PC-3 (cell line): Measurements from ENCODE around the gene SAMD5. TPM values are rescaled to one million over a fixed set of nuclear protein-coding genes. Genes with fewer than 3 reads are reported as not detected.

Experiments
- ATAC-seq: fragments of 200-7000 bp; cut with Tn5 transposase; 2 replicates; pipeline ENCODE4 v1.9.1; 2020; ENCODE audit warnings: mild to moderate bottlenecking, moderate library complexity
- BruUV-seq: library from RNA; stranded (reverse); fragments of 400-500 nt; replicated peaks from 2 replicates; lab custom pipeline; 2021; lab: Mats Ljungman, UMichigan
- CTCF ChIA-PET: fragments of 300-600 bp; sonication (Branson Sonifier 250); formaldehyde crosslinking; loops from one replicate; lab custom pipeline; 2022; ENCODE audit warnings: antibody characterized with exemption; lab: Charles Lee
- POLR2A ChIA-PET: fragments of 300-600 bp; sonication (Branson Sonifier 250); formaldehyde crosslinking; loops from one replicate; lab custom pipeline; 2022; ENCODE audit warnings: antibody characterized with exemption; ENCODE audit not compliant: unreplicated experiment; lab: Charles Lee
- DNase-seq: peaks from one replicate; pipeline ENCODE4 v3.0.0-alpha.2; 2015
- H2AFZ ChIP-seq: fragments of 300-600 bp; sonication (generic); 2 replicates; pipeline ENCODE4 v1.6.0; 2016; ENCODE audit warnings: antibody characterized with exemption, low read length
- H3F3A ChIP-seq: fragments of 300-600 bp; sonication (generic); one replicate; pipeline ENCODE4 v1.6.0; 2017; ENCODE audit warnings: antibody characterized with exemption, low read length, control low read depth, mild to moderate bottlenecking; ENCODE audit not compliant: unreplicated experiment
- H3K27ac ChIP-seq: fragments of 300-600 bp; sonication (generic); 2 replicates; pipeline ENCODE4 v1.5.1; 2016; ENCODE audit warnings: mild to moderate bottlenecking, low read length
- H3K27me3 ChIP-seq: fragments of 300-600 bp; sonication (generic); 2 replicates; pipeline ENCODE4 v1.6.1; 2016; ENCODE audit warnings: low read length, mixed read lengths
- H3K36me3 ChIP-seq: fragments of 300-600 bp; sonication (generic); 2 replicates; pipeline ENCODE4 v1.6.1; 2016; ENCODE audit warnings: low read depth, mixed run types, low read length, mixed read lengths
- H3K4me1 ChIP-seq: fragments of 300-600 bp; sonication (generic); 2 replicates; pipeline ENCODE4 v1.5.1; 2016; ENCODE audit warnings: low read length; ENCODE audit not compliant: insufficient read depth
- H3K4me2 ChIP-seq: fragments of 300-600 bp; sonication (generic); 2 replicates; pipeline ENCODE4 v1.6.0; 2016; ENCODE audit warnings: low read length
- H3K4me3 ChIP-seq: fragments of 300-600 bp; sonication (generic); 2 replicates; pipeline ENCODE4 v1.5.1; 2016; ENCODE audit warnings: mild to moderate bottlenecking, low read length, mixed read lengths
- H3K79me2 ChIP-seq: fragments of 300-600 bp; sonication (generic); 2 replicates; pipeline ENCODE4 v1.6.1; 2017; ENCODE audit warnings: low read length, mixed read lengths
- H3K9ac ChIP-seq: fragments of 300-600 bp; sonication (generic); 2 replicates; pipeline ENCODE4 v1.6.0; 2016; ENCODE audit warnings: mild to moderate bottlenecking, low read length
- H3K9me2 ChIP-seq: fragments of 300-600 bp; sonication (generic); replicated peaks from 2 replicates; pipeline ENCODE4 v1.6.1; 2016; ENCODE audit warnings: mixed run types, low read length, mixed read lengths
- H3K9me3 ChIP-seq: fragments of 300-600 bp; sonication (generic); 2 replicates; pipeline ENCODE4 v1.6.1; 2016; ENCODE audit warnings: low read length, mixed read lengths
- H4K20me1 ChIP-seq: fragments of 300-600 bp; sonication (generic); 2 replicates; pipeline ENCODE4 v1.6.1; 2016; ENCODE audit warnings: low read length, mixed read lengths
- EZH2 ChIP-seq: fragments of 300-600 bp; sonication (generic); IDR thresholded peaks from one replicate; pipeline ENCODE4 v1.6.1; 2017; ENCODE audit warnings: antibody characterized with exemption, mild to moderate bottlenecking, low read length; ENCODE audit not compliant: unreplicated experiment
- EZH2phosphoT487 ChIP-seq: fragments of 300-600 bp; sonication (generic); IDR thresholded peaks from 2 replicates; pipeline ENCODE4 v1.6.1; 2018; ENCODE audit warnings: mild to moderate bottlenecking, antibody characterized with exemption, low read length, borderline replicate concordance
- intact Hi-C: fragments of 100-400 bp; cut with micrococcal nuclease; formaldehyde crosslinking; loops from 2 replicates; pipeline ENCODE4 v1.9.0; 2023
- total RNA-seq: library from RNA; depleted of rRNA; stranded (reverse); fragments of >200 nt; gene quantifications from 2 replicates; pipeline ENCODE4 v1.2.3, GENCODE V29; 2014
- TF ChIP-seq, protein P1 (sequence below): fragments of 300-600 bp; sonication (generic); conservative IDR thresholded peaks from 2 replicates; pipeline ENCODE4 v1.5.1; 2017; ENCODE audit warnings: antibody characterized with exemption, low read depth, mild to moderate bottlenecking, low read length

Gene SAMD5
- total RNA-seq, 1 experiment from 2014 or later, result 1.8 TPM

DNA sequence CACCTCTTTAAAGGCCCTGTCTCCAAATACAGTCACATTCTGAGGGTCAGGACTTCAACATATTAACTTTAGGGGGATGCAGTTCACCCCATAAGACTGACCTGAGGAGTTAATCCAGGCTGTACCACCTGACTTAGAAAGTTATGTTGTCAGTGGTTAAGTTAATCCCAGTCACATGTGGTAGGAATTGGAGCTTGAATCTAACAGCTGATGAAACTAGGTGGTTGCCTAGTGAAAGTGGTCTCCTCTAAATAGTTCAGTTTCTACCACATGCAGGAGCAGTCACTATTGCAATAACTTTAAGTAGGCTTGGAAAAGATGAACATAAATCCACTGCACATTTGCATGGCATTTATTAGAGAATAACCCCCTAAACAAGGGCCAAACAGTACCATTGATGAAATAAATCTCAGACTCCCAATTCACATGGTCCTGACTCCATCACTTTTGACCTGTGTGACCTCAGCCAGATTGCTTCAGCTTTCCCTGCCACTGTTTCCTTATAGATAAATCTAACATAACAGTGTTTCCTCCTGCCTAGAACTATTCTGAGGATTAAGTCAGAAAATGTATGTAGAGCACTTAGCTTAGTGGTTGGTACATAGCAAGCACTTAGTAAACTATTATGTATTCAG lies 20.1 kb downstream of the SAMD5 start:
- H3F3A ChIP-seq, result no peaks in the 10 kb centered on the region
- H4K20me1 ChIP-seq, result no peaks in the 10 kb centered on the region
- no peak overlapping the region for H2AFZ ChIP-seq
- POLR2A ChIA-PET, result no interaction called here
- no peak overlapping the region for H3K4me3 ChIP-seq
- no peaks in the 10 kb centered on the region for H3K9me2 ChIP-seq
- TF ChIP-seq EZH2phosphoT487, result no peak
- TF ChIP-seq, protein P1, sequence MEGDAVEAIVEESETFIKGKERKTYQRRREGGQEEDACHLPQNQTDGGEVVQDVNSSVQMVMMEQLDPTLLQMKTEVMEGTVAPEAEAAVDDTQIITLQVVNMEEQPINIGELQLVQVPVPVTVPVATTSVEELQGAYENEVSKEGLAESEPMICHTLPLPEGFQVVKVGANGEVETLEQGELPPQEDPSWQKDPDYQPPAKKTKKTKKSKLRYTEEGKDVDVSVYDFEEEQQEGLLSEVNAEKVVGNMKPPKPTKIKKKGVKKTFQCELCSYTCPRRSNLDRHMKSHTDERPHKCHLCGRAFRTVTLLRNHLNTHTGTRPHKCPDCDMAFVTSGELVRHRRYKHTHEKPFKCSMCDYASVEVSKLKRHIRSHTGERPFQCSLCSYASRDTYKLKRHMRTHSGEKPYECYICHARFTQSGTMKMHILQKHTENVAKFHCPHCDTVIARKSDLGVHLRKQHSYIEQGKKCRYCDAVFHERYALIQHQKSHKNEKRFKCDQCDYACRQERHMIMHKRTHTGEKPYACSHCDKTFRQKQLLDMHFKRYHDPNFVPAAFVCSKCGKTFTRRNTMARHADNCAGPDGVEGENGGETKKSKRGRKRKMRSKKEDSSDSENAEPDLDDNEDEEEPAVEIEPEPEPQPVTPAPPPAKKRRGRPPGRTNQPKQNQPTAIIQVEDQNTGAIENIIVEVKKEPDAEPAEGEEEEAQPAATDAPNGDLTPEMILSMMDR, result no peak
- TF ChIP-seq EZH2, result no peak
- no peaks in the 10 kb centered on the region for H3K4me1 ChIP-seq
- H3K36me3 ChIP-seq, result no peaks in the 10 kb centered on the region
- BruUV-seq, result no TSS peak
- intact Hi-C loops, result no loop called here
- no peak overlapping the region for H3K4me2 ChIP-seq
- no peaks in the 10 kb centered on the region for H3K27me3 ChIP-seq
- H3K79me2 ChIP-seq, result no peaks in the 10 kb centered on the region
- no peak overlapping the region for H3K9ac ChIP-seq
- no peak for DNase-seq
- H3K27ac ChIP-seq, result no peak overlapping the region
- no peak for ATAC-seq
- CTCF ChIA-PET, result no interaction called here
- H3K9me3 ChIP-seq, result no peaks in the 10 kb centered on the region

DNA sequence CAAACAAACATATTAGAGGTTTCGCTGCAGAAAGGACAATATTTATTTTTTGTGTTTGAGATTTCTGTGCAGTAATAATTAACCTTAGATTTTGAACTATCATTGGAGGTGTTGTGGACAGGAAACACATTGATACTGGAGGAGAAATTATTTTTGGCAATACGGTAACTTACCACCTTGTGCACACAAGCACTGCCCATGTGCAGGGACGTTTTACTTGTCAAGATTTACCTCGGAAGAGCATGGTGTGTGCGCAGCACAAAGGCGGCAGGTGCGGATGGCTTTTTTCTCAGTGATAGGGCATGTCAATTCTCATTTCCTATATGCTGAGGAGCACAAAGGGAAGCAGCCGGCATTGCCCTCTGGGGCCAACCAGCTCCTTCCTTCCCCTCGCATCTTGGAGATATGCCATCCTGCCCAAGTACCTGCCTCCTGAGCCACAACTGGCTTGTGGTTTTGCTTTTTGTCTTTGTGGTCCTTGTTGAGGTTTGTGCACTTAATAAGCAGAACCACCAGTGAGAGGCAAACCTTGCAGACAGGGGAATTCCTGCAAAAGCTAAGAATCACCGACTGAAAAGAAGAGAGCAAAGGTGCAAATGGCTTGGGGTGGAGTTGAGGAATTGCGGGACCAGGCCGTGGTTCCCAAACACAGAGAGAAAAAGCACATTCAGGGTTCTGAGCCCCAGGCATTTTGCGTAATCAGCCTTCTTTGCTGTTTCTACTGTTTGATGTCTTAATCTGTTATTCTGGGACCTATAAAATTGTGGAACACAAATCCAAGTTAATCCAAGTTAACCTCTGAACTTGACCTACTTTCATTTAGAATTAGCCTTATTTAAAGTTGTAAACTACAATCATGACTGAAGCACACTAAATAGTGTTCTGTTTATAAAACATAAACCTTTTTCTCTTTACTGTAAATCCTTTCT lies 21.9 kb downstream of the SAMD5 start:
- Histone ChIP-seq H3K36me3 (no peaks in the 10 kb centered on the region), H3K9me3 (no peaks in the 10 kb centered on the region), H3K27ac (no peak overlapping the region), H4K20me1 (no peaks in the 10 kb centered on the region), H3K4me3 (no peak overlapping the region), H3K4me1 (no peaks in the 10 kb centered on the region), H3K4me2 (no peak overlapping the region), H2AFZ (no peak overlapping the region), H3K27me3 (no peaks in the 10 kb centered on the region), H3F3A (no peaks in the 10 kb centered on the region), H3K9ac (no peak overlapping the region), H3K9me2 (no peaks in the 10 kb centered on the region), H3K79me2 (no peaks in the 10 kb centered on the region)
- ChIA-PET CTCF (no interaction called here), POLR2A (no interaction called here)
- intact Hi-C loops, result no loop called here
- TF ChIP-seq, protein P1, result no peak
- TF ChIP-seq EZH2phosphoT487 (no peak), EZH2 (no peak)
- DNase-seq (peak; percentile 2), ATAC-seq (no peak)
- BruUV-seq, result no TSS peak

DNA sequence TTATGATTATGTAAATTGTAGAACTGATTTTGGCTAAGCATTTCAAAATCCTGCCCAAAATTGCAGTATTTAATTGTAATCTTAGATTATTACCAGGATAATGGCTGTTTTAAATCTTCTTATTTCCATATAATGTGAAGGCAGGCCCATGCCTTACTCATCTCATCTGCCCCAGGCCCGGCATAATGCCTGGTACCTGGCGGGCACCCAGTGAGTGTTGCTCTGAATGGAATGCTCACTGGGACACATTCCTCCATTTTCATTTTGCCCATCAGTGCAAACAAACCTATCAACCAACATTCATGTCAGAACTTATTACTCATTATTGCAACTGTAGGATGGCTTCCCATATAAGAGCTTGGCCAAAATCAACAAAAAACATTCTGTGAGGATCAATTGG lies 22.8 kb downstream of the SAMD5 start:
- no TSS peak for BruUV-seq

More for the DNA sequence above, 22.8 kb downstream of the SAMD5 start:
- no peak overlapping the region for H3K27ac ChIP-seq
- intact Hi-C loops, result no loop called here
- no peaks in the 10 kb centered on the region for H3K79me2 ChIP-seq
- no peaks in the 10 kb centered on the region for H4K20me1 ChIP-seq
- H3F3A ChIP-seq, result no peaks in the 10 kb centered on the region
- no peaks in the 10 kb centered on the region for H3K36me3 ChIP-seq
- TF ChIP-seq, protein P1, result no peak
- TF ChIP-seq EZH2phosphoT487 (no peak), EZH2 (no peak)
- ChIA-PET POLR2A (no interaction called here), CTCF (no interaction called here)
- H2AFZ ChIP-seq, result no peak overlapping the region
- no peak overlapping the region for H3K4me3 ChIP-seq
- H3K4me1 ChIP-seq, result no peaks in the 10 kb centered on the region
- no peaks in the 10 kb centered on the region for H3K9me3 ChIP-seq
- H3K9ac ChIP-seq, result no peak overlapping the region
- DNase-seq, result no peak
- no peaks in the 10 kb centered on the region for H3K9me2 ChIP-seq
- H3K4me2 ChIP-seq, result no peak overlapping the region
- ATAC-seq, result no peak
- no peaks in the 10 kb centered on the region for H3K27me3 ChIP-seq
